OCI-LY3 (cell line): ENCODE measurements around the gene PPL.

Source experiments
- CTCF ChIP-seq: fragments of 200-600, 300-600 bp; sonication (generic); IDR thresholded peaks from 2 replicates; pipeline ENCODE4 v1.5.1; 2014; ENCODE audit warnings: antibody characterized with exemption, low read length, low read depth
- EZH2phosphoT487 ChIP-seq: fragments of 200-600 bp; shearing (Covaris generic); IDR thresholded peaks from 2 replicates; pipeline ENCODE4 v1.6.1; 2018; ENCODE audit warnings: antibody characterized with exemption, mixed run types, low read depth

- TF ChIP-seq CTCF (no peak), EZH2phosphoT487 (no peak)
Observed at GRCh38 chr16:4894276-4895150, 42.4 kb downstream of the PPL start.
